Heart left ventricle (tissue), 13 donors: ENCODE measurements around the gene CTNNA3.

ENCODE experiments used
- CTCF ChIP-seq, 12 donors: fragments of 200-600 bp; sonication (generic) in 4 of 12; IDR thresholded peaks; one replicate each; pipeline versions ENCODE4 v1.5.0 to v1.8.0; 2018 to 2022; ENCODE audit warnings: antibody characterized with exemption in 12 of 12, mild to moderate bottlenecking in 5 of 12
- POLR2A ChIP-seq, 2 donors: fragments of 450-650 bp; IDR thresholded peaks; one replicate each; pipeline ENCODE4 v1.6.1; 2017; ENCODE audit warnings: antibody characterized with exemption in 2 of 2, mild to moderate bottlenecking in 2 of 2, moderate library complexity in 2 of 2
- donor health status: ischemic (EF 13 %, LVEDD 7.1; RV severe dilation, severe dysfunction).
- donor health status: DM: no; HTN: yes; CAD: no.
- donor health status: DM: no; HTN: no; CAD: no.
- donor health status: ischemic (EF 25% LVEDD 6.9; RV normal size, moderate dysfunction).
- donor health status: ischemic (EF 25% LVEDD 5.7; RV mildly dilated, moderate dysfunction).
- donor health status: ischemic (EF 35%, LVEDD 5.7; RV mildly dilated, moderate dysfunction).
- donor health status: nonischemic (EF 11% LVEDD 7.7; RV severe dilation, severe dysfunction).
- donor health status: DM: yes; HTN: yes; CAD: no.
- donor health status: PGD.
- donor health status: ischemic (EF 29% LVEDD 5.4; RV normal size, mild dysfunction).
- donor health status: nonischemic (EF 23%, LVEDD 6.1; RV moderate dilation, normal function).

DNA sequence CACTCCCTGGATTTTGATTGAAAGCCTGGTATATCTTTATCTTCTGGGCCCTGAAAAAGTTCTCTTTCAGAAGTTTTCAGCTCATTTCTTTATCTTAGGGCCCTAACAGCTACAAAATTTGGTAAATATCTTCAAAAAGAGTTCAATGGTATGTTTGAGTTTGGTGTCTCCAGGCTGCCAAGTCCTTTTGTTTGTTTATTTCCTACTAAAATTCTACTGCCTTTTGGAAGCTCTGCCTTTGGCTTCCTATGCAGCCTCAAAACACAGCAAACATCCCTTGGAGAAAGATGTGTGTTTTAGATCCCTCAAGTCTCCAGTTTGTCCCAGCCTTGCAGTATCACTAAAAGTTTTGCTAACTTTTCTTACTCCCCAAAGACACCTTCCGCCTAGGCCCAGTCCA, 623.3 kb downstream of the CTNNA3 start:
- TF ChIP-seq CTCF (IDR thresholded peaks at IDR 0.05), result no peak
- TF ChIP-seq POLR2A (IDR thresholded peaks at IDR 0.05), result no peak
